Endothelial cell (in vitro differentiated cells): ENCODE data around the gene CASP7. TPM values are rescaled to one million over a fixed set of nuclear protein-coding genes. Genes with fewer than 3 reads are reported as not detected.

Source experiments
- DNase-seq: peaks from one replicate; pipeline ENCODE4 v3.0.0; 2021; ENCODE audit warnings: low spot score
- H3K27ac Mint-ChIP-seq: one replicate; pipeline ENCODE4 v1.8.0; 2021; ENCODE audit warnings: mixed read lengths, inconsistent platforms; ENCODE audit not compliant: unreplicated experiment
- H3K27me3 Mint-ChIP-seq: one replicate; pipeline ENCODE4 v1.8.0; 2021; ENCODE audit warnings: mild to moderate bottlenecking, moderate library complexity, mixed read lengths, inconsistent platforms; ENCODE audit not compliant: unreplicated experiment
- H3K36me3 Mint-ChIP-seq: one replicate; pipeline ENCODE4 v1.8.0; 2021; ENCODE audit warnings: mild to moderate bottlenecking, low read depth, mixed read lengths, inconsistent platforms; ENCODE audit not compliant: unreplicated experiment
- H3K4me1 Mint-ChIP-seq: one replicate; pipeline ENCODE4 v1.8.0; 2021; ENCODE audit warnings: mild to moderate bottlenecking, mixed read lengths, inconsistent platforms; ENCODE audit not compliant: unreplicated experiment
- H3K4me3 Mint-ChIP-seq: one replicate; pipeline ENCODE4 v1.8.0; 2021; ENCODE audit warnings: mild to moderate bottlenecking, mixed read lengths, inconsistent platforms; ENCODE audit not compliant: unreplicated experiment
- H3K9me3 Mint-ChIP-seq: one replicate; pipeline ENCODE4 v1.8.0; 2021; ENCODE audit warnings: mixed read lengths, inconsistent platforms; ENCODE audit not compliant: unreplicated experiment
- total RNA-seq: library from RNA; stranded (reverse); fragmentation: NEBNext Ultra II Directional; extraction: Animal tissue kit (Norgen Biotek cat#: 25700); gene quantifications from one replicate; pipeline ENCODE4 v1.2.1, GENCODE V29; 2021; ENCODE audit not compliant: unreplicated experiment
- TF ChIP-seq, protein P1 (sequence below): fragments of 200-600 bp; sonication (generic); IDR thresholded peaks from one replicate; pipeline ENCODE4 v1.5.0; 2021; ENCODE audit warnings: antibody characterized with exemption; ENCODE audit not compliant: unreplicated experiment

The CASP7 gene
- total RNA-seq, 1 donor from 2014 or later, result 11.9 TPM

DNA sequence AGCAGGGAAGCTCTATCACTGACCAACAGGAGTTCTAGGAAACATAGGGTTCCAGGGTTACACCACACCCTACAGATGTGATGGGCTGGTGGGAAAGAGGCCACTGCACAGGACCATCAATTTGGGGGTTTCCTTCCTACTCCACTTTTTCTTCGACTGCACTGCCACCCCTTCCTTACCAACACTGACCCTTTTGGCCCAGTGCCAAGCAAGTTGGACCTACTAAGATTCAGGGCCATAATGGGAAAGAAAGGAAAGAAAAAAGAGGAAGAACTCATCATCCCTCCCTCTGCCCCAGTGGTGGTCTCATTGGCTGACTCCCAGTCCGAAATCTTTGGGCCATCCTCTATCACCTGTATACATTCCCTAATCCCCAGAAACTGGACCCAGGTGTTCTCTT, 65.7 kb downstream of the CASP7 start:
- no peak for DNase-seq
- Mint-ChIP-seq H3K4me1 (peaks cover 5% of the 10 kb centered on the region), H3K27me3 (peaks cover 3% of the 10 kb centered on the region), H3K9me3 (no peaks in the 10 kb centered on the region), H3K4me3 (no peak overlapping the region), H3K27ac (no peak overlapping the region), H3K36me3 (no peaks in the 10 kb centered on the region)
- TF ChIP-seq, protein P1, sequence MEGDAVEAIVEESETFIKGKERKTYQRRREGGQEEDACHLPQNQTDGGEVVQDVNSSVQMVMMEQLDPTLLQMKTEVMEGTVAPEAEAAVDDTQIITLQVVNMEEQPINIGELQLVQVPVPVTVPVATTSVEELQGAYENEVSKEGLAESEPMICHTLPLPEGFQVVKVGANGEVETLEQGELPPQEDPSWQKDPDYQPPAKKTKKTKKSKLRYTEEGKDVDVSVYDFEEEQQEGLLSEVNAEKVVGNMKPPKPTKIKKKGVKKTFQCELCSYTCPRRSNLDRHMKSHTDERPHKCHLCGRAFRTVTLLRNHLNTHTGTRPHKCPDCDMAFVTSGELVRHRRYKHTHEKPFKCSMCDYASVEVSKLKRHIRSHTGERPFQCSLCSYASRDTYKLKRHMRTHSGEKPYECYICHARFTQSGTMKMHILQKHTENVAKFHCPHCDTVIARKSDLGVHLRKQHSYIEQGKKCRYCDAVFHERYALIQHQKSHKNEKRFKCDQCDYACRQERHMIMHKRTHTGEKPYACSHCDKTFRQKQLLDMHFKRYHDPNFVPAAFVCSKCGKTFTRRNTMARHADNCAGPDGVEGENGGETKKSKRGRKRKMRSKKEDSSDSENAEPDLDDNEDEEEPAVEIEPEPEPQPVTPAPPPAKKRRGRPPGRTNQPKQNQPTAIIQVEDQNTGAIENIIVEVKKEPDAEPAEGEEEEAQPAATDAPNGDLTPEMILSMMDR, result no peak

DNA sequence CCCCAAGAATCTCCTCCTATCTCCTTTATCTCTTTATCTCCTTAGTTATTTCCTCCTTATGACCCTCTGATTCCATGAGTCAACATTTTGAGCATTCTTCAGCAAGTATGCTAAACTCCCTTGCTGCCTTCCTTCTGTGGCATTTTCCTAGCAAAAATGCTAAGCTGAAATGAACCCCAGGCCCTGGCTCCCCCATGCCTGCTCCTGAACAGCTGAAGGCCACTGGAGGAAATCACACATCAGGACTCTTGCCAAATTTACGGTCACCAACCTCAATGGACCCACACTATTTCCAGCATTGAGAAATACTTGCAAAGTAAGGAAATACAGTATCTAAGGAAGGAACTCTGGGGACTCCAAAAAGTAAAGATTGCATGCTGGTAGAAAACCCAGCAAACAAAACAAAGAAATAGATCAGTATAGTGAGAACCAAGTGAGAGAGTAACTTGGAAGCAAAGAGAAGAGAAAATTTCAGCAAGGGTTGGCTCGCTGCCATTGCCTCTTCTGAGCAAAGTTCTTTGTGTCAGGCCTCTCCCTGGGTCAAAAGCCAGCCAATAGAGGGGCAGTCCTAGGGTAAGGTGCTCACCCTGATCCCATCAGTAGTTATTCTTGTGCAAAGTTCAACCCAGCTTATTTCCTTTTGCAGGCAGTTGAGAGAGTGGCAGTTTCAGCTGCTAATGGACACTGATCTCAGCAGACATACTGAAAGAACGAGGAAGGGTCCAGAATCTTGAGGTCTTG, 66.7 kb downstream of the CASP7 start:
- TF ChIP-seq, protein P1, result no peak
- Mint-ChIP-seq H3K27ac (no peak overlapping the region), H3K9me3 (no peaks in the 10 kb centered on the region), H3K27me3 (peaks cover 3% of the 10 kb centered on the region), H3K36me3 (no peaks in the 10 kb centered on the region), H3K4me3 (no peak overlapping the region), H3K4me1 (peaks cover 5% of the 10 kb centered on the region)
- DNase-seq, result no peak

DNA sequence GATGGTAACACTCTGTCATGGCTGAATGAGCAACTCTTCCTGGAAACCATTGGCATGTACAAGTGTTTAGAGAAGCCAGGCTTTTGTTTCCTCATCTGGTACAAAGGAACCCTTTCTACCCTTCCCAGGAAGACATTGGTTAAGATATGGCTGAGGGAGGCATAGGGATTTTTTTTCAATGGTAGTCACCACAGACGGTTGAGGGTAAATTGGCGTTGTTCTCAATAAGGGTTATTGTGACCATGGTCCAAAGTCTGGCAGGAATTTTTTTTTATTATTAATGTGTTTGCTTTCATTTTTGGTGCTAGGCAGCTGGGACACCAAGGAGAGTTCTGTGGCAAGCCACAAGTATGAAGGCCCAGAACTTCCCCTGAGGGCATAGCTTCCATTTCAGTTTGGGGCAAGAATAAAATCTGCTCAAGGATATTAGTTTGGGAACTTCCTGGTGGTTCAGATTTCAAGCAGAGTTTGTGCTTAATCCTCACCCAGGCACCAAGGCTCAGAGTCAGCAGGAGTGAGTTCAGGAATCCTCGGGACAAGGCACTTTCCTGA, 71.5 kb downstream of the CASP7 start, which contains the start of gene PLEKHS1:
PLEKHS1 (plus strand) TSS at position 502 of the 552 bp plus-strand sequence. CDS start 3,596 bp downstream, outside the sequence.
- peaks cover 3% of the 10 kb centered on the region for H3K27me3 Mint-ChIP-seq
- no peak within 1 kb of the TSS for H3K4me3 Mint-ChIP-seq
- H3K36me3 Mint-ChIP-seq, result no peaks in the 10 kb centered on the region
- TF ChIP-seq, protein P1, result no peak
- no peak within 1 kb of the TSS for H3K27ac Mint-ChIP-seq
- DNase-seq, result no peak
- no peaks in the 10 kb centered on the region for H3K9me3 Mint-ChIP-seq
- H3K4me1 Mint-ChIP-seq, result peaks cover 2% of the 10 kb centered on the region

GRCh38 chr10:113752553-113752952, 72.8 kb downstream of the CASP7 start:
- H3K9me3 Mint-ChIP-seq, result no peaks in the 10 kb centered on the region
- no peaks in the 10 kb centered on the region for H3K36me3 Mint-ChIP-seq
- TF ChIP-seq, protein P1, result no peak
- H3K4me3 Mint-ChIP-seq, result no peak overlapping the region
- H3K4me1 Mint-ChIP-seq, result no peaks in the 10 kb centered on the region
- no peak overlapping the region for H3K27ac Mint-ChIP-seq
- no peak for DNase-seq
- peaks cover 3% of the 10 kb centered on the region for H3K27me3 Mint-ChIP-seq
